ENCODE results near the gene KRT28. TPM values are rescaled to one million over a fixed set of nuclear protein-coding genes. Genes with fewer than 3 reads are reported as not detected.

Gene KRT28
- total and polyA plus RNA-seq, 2 donors = 0.05 to 0.37 TPM

- Histone ChIP-seq H3K9me3 (ENCODE audit: control insufficient read depth in 2 of 2, insufficient read depth in 1 of 2, low read length in 1 of 2) (no peaks in the 10 kb centered on the region), H3K27me3 (ENCODE audit: control insufficient read depth in 2 of 2, insufficient read depth in 1 of 2, low read length in 1 of 2) (peaks cover 9 to 27% of the 10 kb centered on the region in 2 donors), H3K36me3 (ENCODE audit: control insufficient read depth in 2 of 2, insufficient read depth in 2 of 2, low read length in 1 of 2) (no peaks in the 10 kb centered on the region), H3K4me1 (ENCODE audit: control insufficient read depth in 2 of 2, insufficient read depth in 2 of 2, low read length in 2 of 2) (no peaks in the 10 kb centered on the region), H3K4me3 (ENCODE audit: low read length in 2 of 2) (no peak overlapping the region), H3K27ac (ENCODE audit: low read depth in 1 of 2, low read length in 1 of 2) (no peak overlapping the region)
- no peak for DNase-seq (ENCODE audit: low read depth in 6 of 9, low spot score in 9 of 9)
- WGBS = 90% methylated on average over 10 of the region's 10 CpGs
These were observed 4.6 kb downstream of the KRT28 start for GRCh38 chr17:40795019-40795667.

DNA sequence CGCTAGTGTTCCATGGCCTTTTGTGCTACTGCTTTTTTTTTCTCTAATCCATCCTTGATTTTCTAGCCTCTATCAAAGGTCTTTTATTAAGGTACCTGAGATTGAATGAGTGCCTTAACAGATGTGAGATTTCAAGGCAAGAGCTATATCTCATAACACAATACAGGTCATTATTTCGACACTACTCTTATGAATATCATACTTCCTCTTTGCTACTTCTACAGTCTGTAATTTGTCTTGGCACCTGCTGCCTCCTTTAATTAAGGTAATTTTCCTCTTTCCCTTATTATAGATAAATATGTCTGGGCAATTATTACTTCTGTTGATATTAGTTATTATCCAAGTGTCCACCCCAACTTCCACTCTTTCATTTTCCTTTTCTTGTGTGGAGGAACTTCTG is 5.3 kb downstream of the KRT28 start:
- no peak overlapping the region for H3K4me3 ChIP-seq (ENCODE audit: low read length in 2 of 2)
- peaks cover 9 to 24% of the 10 kb centered on the region in 2 donors for H3K27me3 ChIP-seq (ENCODE audit: control insufficient read depth in 2 of 2, insufficient read depth in 1 of 2, low read length in 1 of 2)
- H3K9me3 ChIP-seq (ENCODE audit: control insufficient read depth in 2 of 2, insufficient read depth in 1 of 2, low read length in 1 of 2) = no peaks in the 10 kb centered on the region
- H3K4me1 ChIP-seq (ENCODE audit: control insufficient read depth in 2 of 2, insufficient read depth in 2 of 2, low read length in 2 of 2) = no peaks in the 10 kb centered on the region
- DNase-seq (ENCODE audit: low read depth in 6 of 9, low spot score in 9 of 9) = no peak
- WGBS = 75% methylated on average over 2 of the region's 2 CpGs
- H3K36me3 ChIP-seq (ENCODE audit: control insufficient read depth in 2 of 2, insufficient read depth in 2 of 2, low read length in 1 of 2) = no peaks in the 10 kb centered on the region
- no peak overlapping the region for H3K27ac ChIP-seq (ENCODE audit: low read depth in 1 of 2, low read length in 1 of 2)

GRCh38 chr17:40793832-40794231 is 5.9 kb downstream of the KRT28 start:
- no peak for DNase-seq (ENCODE audit: low read depth in 6 of 9, low spot score in 9 of 9)
- Histone ChIP-seq H3K27ac (ENCODE audit: low read depth in 1 of 2, low read length in 1 of 2) (no peak overlapping the region), H3K9me3 (ENCODE audit: control insufficient read depth in 2 of 2, insufficient read depth in 1 of 2, low read length in 1 of 2) (no peaks in the 10 kb centered on the region), H3K36me3 (ENCODE audit: control insufficient read depth in 2 of 2, insufficient read depth in 2 of 2, low read length in 1 of 2) (no peaks in the 10 kb centered on the region), H3K4me1 (ENCODE audit: control insufficient read depth in 2 of 2, insufficient read depth in 2 of 2, low read length in 2 of 2) (no peaks in the 10 kb centered on the region), H3K27me3 (ENCODE audit: control insufficient read depth in 2 of 2, insufficient read depth in 1 of 2, low read length in 1 of 2) (peaks cover 9 to 22% of the 10 kb centered on the region in 2 donors), H3K4me3 (ENCODE audit: low read length in 2 of 2) (no peak overlapping the region)
- 87% methylated on average over 10 of the region's 10 CpGs for WGBS

- WGBS = 58% methylated on average over 6 of the region's 6 CpGs
- no peak for DNase-seq (ENCODE audit: low read depth in 6 of 9, low spot score in 9 of 9)
- H3K36me3 ChIP-seq (ENCODE audit: control insufficient read depth in 2 of 2, insufficient read depth in 2 of 2, low read length in 1 of 2) = no peaks in the 10 kb centered on the region
- no peaks in the 10 kb centered on the region for H3K9me3 ChIP-seq (ENCODE audit: control insufficient read depth in 2 of 2, insufficient read depth in 1 of 2, low read length in 1 of 2)
- H3K27me3 ChIP-seq (ENCODE audit: control insufficient read depth in 2 of 2, insufficient read depth in 1 of 2, low read length in 1 of 2) = peaks cover 4 to 16% of the 10 kb centered on the region in 2 donors
- no peaks in the 10 kb centered on the region for H3K4me1 ChIP-seq (ENCODE audit: control insufficient read depth in 2 of 2, insufficient read depth in 2 of 2, low read length in 2 of 2)
- H3K4me3 ChIP-seq (ENCODE audit: low read length in 2 of 2) = no peak overlapping the region
- H3K27ac ChIP-seq (ENCODE audit: low read depth in 1 of 2, low read length in 1 of 2) = no peak overlapping the region
These were observed 7.8 kb downstream of the KRT28 start for GRCh38 chr17:40791787-40792436.

GRCh38 chr17:40791111-40791510 is 8.6 kb downstream of the KRT28 start:
- Histone ChIP-seq H3K27me3 (ENCODE audit: control insufficient read depth in 2 of 2, insufficient read depth in 1 of 2, low read length in 1 of 2) (peaks cover 4 to 9% of the 10 kb centered on the region in 2 donors), H3K27ac (ENCODE audit: low read depth in 1 of 2, low read length in 1 of 2) (no peak overlapping the region), H3K4me1 (ENCODE audit: control insufficient read depth in 2 of 2, insufficient read depth in 2 of 2, low read length in 2 of 2) (no peaks in the 10 kb centered on the region), H3K4me3 (ENCODE audit: low read length in 2 of 2) (no peak overlapping the region), H3K9me3 (ENCODE audit: control insufficient read depth in 2 of 2, insufficient read depth in 1 of 2, low read length in 1 of 2) (no peaks in the 10 kb centered on the region), H3K36me3 (ENCODE audit: control insufficient read depth in 2 of 2, insufficient read depth in 2 of 2, low read length in 1 of 2) (no peaks in the 10 kb centered on the region)
- 98% methylated on average over 1 of the region's 1 CpG for WGBS
- DNase-seq (ENCODE audit: low read depth in 6 of 9, low spot score in 9 of 9) = no peak

- 98% methylated on average over 4 of the region's 4 CpGs for WGBS
- Histone ChIP-seq H3K9me3 (ENCODE audit: control insufficient read depth in 2 of 2, insufficient read depth in 1 of 2, low read length in 1 of 2) (no peaks in the 10 kb centered on the region), H3K36me3 (ENCODE audit: control insufficient read depth in 2 of 2, insufficient read depth in 2 of 2, low read length in 1 of 2) (no peaks in the 10 kb centered on the region), H3K27ac (ENCODE audit: low read depth in 1 of 2, low read length in 1 of 2) (no peak within 1 kb of the TSS), H3K4me1 (ENCODE audit: control insufficient read depth in 2 of 2, insufficient read depth in 2 of 2, low read length in 2 of 2) (no peaks in the 10 kb centered on the region), H3K27me3 (ENCODE audit: control insufficient read depth in 2 of 2, insufficient read depth in 1 of 2, low read length in 1 of 2) (peaks cover 4 to 24% of the 10 kb centered on the region in 2 donors), H3K4me3 (ENCODE audit: low read length in 2 of 2) (no peak within 1 kb of the TSS)
- DNase-seq (ENCODE audit: low read depth in 6 of 9, low spot score in 9 of 9) = no peak
These were observed 17.3 kb downstream of the KRT28 start, which contains the start of gene KRT27 for GRCh38 chr17:40782450-40782849. KRT27 (minus strand) TSS chr17:40782550; CDS start chr17:40782493, 57 bp downstream.

GRCh38 chr17:40779181-40779909 is 20.4 kb downstream of the KRT28 start:
- H3K27me3 ChIP-seq (ENCODE audit: control insufficient read depth in 2 of 2, insufficient read depth in 1 of 2, low read length in 1 of 2) = peaks cover 4 to 25% of the 10 kb centered on the region in 2 donors

DNA sequence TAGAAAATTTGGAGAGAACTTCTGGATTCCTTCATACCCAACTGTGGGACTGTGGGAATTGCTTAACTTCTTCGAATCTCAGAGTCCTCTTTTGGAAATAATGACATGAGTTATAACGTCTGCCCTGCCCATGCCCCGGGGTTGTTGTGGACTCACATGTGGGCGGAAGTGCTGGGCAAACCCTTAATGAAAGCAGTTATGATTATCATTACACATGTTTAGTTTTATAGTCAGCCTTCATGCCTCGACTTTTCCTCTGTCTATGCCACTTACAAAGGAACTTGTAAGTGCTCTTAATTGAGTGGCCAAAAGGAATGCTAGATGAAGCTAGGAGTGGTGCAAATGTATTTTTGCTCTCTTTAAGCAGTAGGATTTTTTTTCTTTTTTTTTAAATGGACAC is 21.3 kb downstream of the KRT28 start:
- Histone ChIP-seq H3K4me3 (ENCODE audit: low read length in 2 of 2) (no peak overlapping the region), H3K9me3 (ENCODE audit: control insufficient read depth in 2 of 2, insufficient read depth in 1 of 2, low read length in 1 of 2) (no peaks in the 10 kb centered on the region), H3K27ac (ENCODE audit: low read depth in 1 of 2, low read length in 1 of 2) (no peak overlapping the region), H3K4me1 (ENCODE audit: control insufficient read depth in 2 of 2, insufficient read depth in 2 of 2, low read length in 2 of 2) (no peaks in the 10 kb centered on the region), H3K27me3 (ENCODE audit: control insufficient read depth in 2 of 2, insufficient read depth in 1 of 2, low read length in 1 of 2) (peaks cover 4 to 25% of the 10 kb centered on the region in 2 donors), H3K36me3 (ENCODE audit: control insufficient read depth in 2 of 2, insufficient read depth in 2 of 2, low read length in 1 of 2) (no peaks in the 10 kb centered on the region)
- WGBS = 89% methylated on average over 5 of the region's 5 CpGs
- DNase-seq (ENCODE audit: low read depth in 6 of 9, low spot score in 9 of 9) = no peak

More at GRCh38 chr17:40779181-40779909, 20.4 kb downstream of the KRT28 start:
- 32% methylated on average over 37 of the region's 37 CpGs for WGBS
- no peaks in the 10 kb centered on the region for H3K36me3 ChIP-seq (ENCODE audit: control insufficient read depth in 2 of 2, insufficient read depth in 2 of 2, low read length in 1 of 2)
- H3K9me3 ChIP-seq (ENCODE audit: control insufficient read depth in 2 of 2, insufficient read depth in 1 of 2, low read length in 1 of 2) = no peaks in the 10 kb centered on the region
- H3K4me3 ChIP-seq (ENCODE audit: low read length in 2 of 2) = no peak overlapping the region
- peak in 1 of 9 donors; percentile 9 for DNase-seq (ENCODE audit: low read depth in 6 of 9, low spot score in 9 of 9)
- H3K27ac ChIP-seq (ENCODE audit: low read depth in 1 of 2, low read length in 1 of 2) = no peak overlapping the region
- H3K4me1 ChIP-seq (ENCODE audit: control insufficient read depth in 2 of 2, insufficient read depth in 2 of 2, low read length in 2 of 2) = no peaks in the 10 kb centered on the region

DNA sequence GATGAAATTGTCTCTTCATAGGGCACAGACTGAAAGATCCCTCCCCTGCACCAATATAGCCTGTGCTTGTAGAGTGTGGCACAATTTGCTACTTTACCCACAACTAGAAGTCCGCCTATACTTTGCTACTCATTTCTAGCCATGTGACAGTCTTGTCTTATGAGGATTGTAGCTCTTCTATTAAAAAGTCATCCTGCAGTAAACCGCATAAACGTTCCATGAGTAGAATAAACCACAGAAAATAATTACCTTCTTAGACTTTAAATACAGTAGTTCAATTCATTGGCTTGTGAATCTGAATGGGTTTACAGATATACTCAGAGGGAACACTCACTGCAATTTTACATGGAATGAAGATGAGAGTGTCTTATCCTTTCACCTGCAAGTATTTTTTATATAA is 21.8 kb downstream of the KRT28 start:
- H3K27me3 ChIP-seq (ENCODE audit: control insufficient read depth in 2 of 2, insufficient read depth in 1 of 2, low read length in 1 of 2) = peaks cover 4 to 25% of the 10 kb centered on the region in 2 donors
- no peak for DNase-seq (ENCODE audit: low read depth in 6 of 9, low spot score in 9 of 9)
- H3K36me3 ChIP-seq (ENCODE audit: control insufficient read depth in 2 of 2, insufficient read depth in 2 of 2, low read length in 1 of 2) = no peaks in the 10 kb centered on the region
- H3K4me1 ChIP-seq (ENCODE audit: control insufficient read depth in 2 of 2, insufficient read depth in 2 of 2, low read length in 2 of 2) = no peaks in the 10 kb centered on the region
- no peak overlapping the region for H3K27ac ChIP-seq (ENCODE audit: low read depth in 1 of 2, low read length in 1 of 2)
- H3K4me3 ChIP-seq (ENCODE audit: low read length in 2 of 2) = no peak overlapping the region
- WGBS = 94% methylated on average over 3 of the region's 3 CpGs
- H3K9me3 ChIP-seq (ENCODE audit: control insufficient read depth in 2 of 2, insufficient read depth in 1 of 2, low read length in 1 of 2) = no peaks in the 10 kb centered on the region

All from thymus (tissue), 11 donors.